SH-SY5Y (cell line): Measurements from ENCODE around the gene MYO18B.

ENCODE experiments used
- GATA2 ChIP-seq: IDR thresholded peaks from 2 replicates; pipeline ENCODE4 v1.6.1; 2011; ENCODE audit warnings: mild to moderate bottlenecking, low read depth, low read length
- GATA3 ChIP-seq: IDR thresholded peaks from 2 replicates; pipeline ENCODE4 v1.6.1; 2011; ENCODE audit warnings: low read depth, mild to moderate bottlenecking, low read length, moderate library complexity

MYO18B gene

GRCh38 chr22:25736378-25737011 is 5.5 kb upstream of the MYO18B start:
- TF ChIP-seq GATA2 (no peak), GATA3 (no peak)

- TF ChIP-seq GATA2: no peak
- TF ChIP-seq GATA3: no peak
These were observed 2.2 kb upstream of the MYO18B start for GRCh38 chr22:25739659-25740344.

DNA sequence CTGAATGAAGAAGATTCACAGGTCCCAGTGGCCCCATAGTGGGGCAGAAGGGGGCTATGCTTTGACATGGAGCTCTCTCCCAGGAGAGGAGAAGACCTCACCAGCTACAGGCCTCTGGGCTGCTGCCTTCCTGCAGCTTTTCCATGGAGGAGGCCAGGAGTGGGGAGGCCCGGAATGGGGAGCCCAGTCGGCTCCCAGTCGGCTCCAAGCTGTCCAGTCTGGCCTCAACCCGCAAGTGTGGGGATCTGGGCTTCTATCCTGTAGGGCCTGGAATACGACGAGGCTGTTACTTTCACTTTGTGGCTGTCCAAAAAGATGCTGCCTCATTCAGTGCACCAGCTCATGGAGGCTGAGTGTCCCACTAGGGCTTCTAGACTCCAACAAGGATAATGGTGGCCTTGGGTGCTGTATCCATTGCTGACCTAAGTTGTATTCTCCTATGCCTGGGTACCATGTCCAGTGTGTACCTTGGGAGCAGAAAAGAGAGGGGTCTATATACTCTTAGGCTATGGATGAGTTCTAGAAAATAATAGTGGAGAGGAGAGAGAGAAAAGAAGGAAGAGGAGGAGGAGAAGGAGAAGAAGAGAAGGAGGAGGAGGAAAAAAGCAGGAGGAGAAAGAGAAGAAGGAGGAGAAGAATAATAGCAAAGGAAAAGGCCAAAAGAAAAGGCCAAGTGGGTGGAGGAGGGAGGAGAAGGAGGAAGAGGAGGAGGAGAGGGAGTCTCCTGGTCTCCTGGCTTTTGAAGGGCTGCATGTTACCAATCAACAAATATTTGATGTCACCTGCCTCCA is 1.1 kb downstream of the MYO18B start:
- TF ChIP-seq GATA2 (no peak), GATA3 (no peak)

- TF ChIP-seq GATA3 (no peak), GATA2 (no peak)
These were observed 2.7 kb downstream of the MYO18B start for GRCh38 chr22:25744694-25745093.

GRCh38 chr22:25745341-25746011 is 3.5 kb downstream of the MYO18B start:
- TF ChIP-seq GATA2: no peak
- no peak for TF ChIP-seq GATA3

DNA sequence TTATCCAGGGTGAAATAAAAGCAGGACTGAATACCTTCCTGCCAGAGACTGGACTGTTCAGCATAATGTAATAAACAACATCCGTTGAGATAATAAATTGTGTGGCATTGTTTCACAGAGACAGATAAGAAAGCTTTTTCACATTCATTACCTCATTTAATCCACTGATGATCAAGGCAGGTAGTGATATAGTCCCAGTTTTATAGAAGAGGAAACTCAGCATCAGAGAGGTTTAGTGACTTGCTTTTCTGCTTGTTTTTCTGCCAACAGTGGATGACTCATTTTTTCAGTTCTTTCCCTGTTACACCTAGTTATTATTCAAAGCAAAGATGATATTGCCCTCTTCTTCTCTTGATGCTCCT is 4.0 kb downstream of the MYO18B start:
- peak; percentile 85 for TF ChIP-seq GATA2
- TF ChIP-seq GATA3: peak; percentile 69; the same call in 1 of the 2 replicates

DNA sequence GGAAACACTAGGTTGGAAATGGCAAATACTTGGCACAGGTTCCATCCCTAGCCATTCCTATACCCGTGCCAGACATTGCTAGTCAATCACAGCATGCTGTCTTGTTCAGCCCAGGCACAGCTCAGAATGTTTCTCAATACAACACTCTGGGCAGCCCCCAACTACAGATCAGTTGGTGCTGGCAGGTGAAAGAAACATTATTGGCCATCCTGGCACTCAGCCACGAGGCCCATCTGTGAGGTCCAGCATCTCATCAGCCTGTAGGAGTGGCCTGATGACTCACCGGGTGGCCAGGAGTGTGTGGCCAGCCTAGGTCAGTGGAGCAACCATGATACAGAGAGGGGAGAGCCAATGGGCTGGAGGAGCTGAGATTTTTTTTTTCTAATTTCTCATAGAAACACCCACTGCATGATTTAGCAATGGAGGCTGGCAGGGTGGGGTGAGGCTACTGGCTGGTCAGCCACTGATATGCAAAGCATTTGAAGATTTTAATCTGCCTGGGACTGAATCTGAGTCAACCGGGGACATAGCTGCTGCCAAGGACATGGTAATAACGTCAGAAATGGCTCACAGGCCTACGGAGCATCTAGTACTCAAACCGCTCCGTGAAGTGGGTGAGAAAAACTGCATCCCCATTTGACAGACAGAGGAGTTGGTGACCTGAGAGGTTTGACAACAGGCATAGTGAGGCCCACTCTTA is 5.4 kb downstream of the MYO18B start:
- TF ChIP-seq GATA2: peak; percentile 87
- TF ChIP-seq GATA3: no peak

DNA sequence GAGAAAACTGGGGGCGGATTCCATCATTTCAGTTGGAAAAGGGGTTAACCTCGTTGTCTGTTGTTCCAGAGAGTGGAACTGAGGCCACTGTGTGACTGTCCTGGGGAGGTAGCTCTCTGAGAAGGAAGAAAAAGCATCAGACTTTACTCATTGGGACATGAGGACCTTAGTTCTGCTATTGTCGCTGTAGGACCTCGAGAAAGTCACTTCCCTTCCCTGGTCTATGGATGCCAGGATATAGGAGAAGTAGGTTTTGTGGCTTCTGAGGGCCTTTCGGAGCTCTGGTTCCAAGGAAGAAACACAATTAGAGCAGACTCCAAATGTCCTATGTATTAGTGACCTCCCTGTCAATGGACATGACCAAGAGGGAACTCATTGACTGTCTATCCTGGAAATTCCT is 6.2 kb downstream of the MYO18B start:
- TF ChIP-seq GATA3 (no peak), GATA2 (no peak)

DNA sequence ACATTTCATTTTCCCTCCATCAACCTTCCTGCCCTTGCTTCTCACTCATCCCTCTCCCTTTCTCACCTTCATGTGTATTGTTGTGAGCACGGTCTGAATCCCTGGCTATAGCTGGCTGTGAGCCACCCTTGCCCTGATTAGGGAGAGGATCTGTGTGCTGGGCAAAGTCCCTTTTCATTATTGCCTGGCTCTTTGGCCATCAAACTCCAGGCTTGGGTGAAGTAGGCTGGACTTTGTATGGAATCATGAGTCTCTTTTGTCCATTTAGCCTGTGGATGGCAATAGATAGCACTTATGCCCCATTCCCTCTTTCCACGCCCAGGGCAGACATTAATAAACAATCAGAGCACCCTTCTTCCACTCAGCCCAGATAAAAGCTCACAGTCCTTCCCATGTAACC is 6.7 kb downstream of the MYO18B start:
- no peak for TF ChIP-seq GATA2
- TF ChIP-seq GATA3: no peak

- TF ChIP-seq GATA3 (no peak), GATA2 (no peak)
These were observed 7.6 kb downstream of the MYO18B start for GRCh38 chr22:25749420-25750169.

DNA sequence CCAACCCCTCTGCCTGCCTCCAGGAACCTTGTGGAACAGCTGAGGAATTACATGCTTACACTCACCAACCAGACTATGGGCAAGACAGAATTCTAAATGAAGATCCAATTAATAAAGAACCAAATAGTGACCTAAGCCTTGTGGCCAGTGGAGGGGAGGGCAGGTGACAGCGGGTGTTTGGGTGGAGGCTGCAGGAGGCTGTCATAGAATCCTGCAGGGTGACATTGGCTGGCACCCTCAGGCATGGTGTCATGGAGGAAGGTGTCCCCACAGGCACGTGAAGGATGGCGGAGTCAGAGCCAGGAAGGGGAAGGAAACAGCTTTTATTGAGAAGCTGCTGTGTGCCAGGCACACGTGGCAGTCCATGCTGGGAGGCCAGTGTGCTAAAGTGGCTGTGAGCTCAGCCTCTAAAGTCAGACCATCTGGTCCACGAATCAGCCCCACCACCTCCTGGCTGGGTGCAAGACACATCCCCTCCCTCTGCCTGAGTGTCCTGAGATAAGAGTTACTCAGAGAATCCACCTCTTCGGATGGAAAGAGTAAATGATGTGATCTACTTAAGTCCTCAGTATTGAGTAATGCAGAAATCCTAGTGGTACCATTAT is 8.7 kb downstream of the MYO18B start:
- TF ChIP-seq GATA3: no peak
- no peak for TF ChIP-seq GATA2

- no peak for TF ChIP-seq GATA3
- no peak for TF ChIP-seq GATA2
These were observed 9.2 kb downstream of the MYO18B start for GRCh38 chr22:25751174-25751581.

GRCh38 chr22:25752615-25753214 is 10.7 kb downstream of the MYO18B start:
- TF ChIP-seq GATA2 (no peak), GATA3 (no peak)
